GM13976 (cell line): ENCODE measurements around the gene ACTMAP.

ENCODE experiments used
- DNase-seq: peaks from one replicate; pipeline ENCODE4 v3.0.0; 2012; ENCODE audit warnings: low spot score
- CTCF ChIP-seq: IDR thresholded peaks from 2 replicates; pipeline ENCODE4 v1.5.1; 2012; ENCODE audit warnings: borderline replicate concordance, mild to moderate bottlenecking; ENCODE audit not compliant: insufficient read depth; ENCODE audit errors: extremely low read depth, missing control alignments, control extremely low read depth
- in situ Hi-C: fragments of 300-500 bp; cut with MboI; formaldehyde crosslinking; loops from one replicate; pipeline ENCODE4 v1.12.0; 2022; ENCODE audit warnings: low sequenced_read_pairs, mixed read lengths, inconsistent platforms; ENCODE audit not compliant: unreplicated experiment

Gene ACTMAP

GRCh38 chr19:40726279-40726678 is 24.0 kb downstream of the ACTMAP start:
- in situ Hi-C loops, result no loop called here
- DNase-seq, result no peak

DNA sequence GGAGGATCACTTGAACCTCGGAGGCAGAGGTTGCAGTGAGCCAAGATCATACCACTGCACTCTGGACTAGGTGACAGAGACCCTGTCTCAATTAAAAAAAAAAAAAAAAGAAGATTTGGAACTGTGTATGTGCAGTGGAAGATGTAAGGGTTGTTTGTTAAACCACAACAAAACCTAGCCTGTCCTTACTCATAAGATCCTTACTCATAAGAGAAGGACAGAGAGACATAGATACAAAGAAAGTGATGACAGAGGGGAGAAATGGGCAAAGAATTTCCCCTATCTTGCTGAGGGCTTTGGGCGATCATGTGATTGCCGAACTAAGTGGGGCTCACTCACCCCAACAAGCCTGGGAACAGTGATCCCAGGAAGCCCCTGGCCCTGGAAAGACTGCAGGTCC is 25.4 kb downstream of the ACTMAP start:
- no peak for DNase-seq
- no peak for TF ChIP-seq CTCF
- in situ Hi-C loops, result no loop called here

More at GRCh38 chr19:40726279-40726678, 24.0 kb downstream of the ACTMAP start:
- no peak for TF ChIP-seq CTCF

DNA sequence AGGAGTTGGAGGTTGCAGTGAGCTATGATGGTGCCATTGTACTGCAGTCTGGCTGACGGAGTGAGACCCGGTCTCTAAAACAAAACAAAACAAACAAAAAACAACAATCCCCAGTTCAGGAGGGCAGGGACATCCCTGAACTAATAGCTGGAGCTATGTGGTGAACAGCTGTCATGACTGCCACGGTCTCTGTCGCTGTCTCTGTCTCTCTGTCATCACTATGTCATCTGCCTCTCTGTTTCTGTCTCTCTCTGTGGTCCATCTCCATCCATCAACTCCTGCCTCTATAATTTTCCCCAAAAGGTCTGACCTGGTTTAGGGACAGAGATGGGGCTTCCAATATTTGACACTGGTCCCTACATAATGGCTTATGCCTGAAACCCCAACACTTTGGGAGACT is 26.0 kb downstream of the ACTMAP start:
- no peak for DNase-seq
- in situ Hi-C loops, result no loop called here
- no peak for TF ChIP-seq CTCF

- in situ Hi-C loops, result no loop called here
- DNase-seq, result no peak
- no peak for TF ChIP-seq CTCF
These were observed 26.5 kb downstream of the ACTMAP start for GRCh38 chr19:40723661-40724254.

- no peak for TF ChIP-seq CTCF
- in situ Hi-C loops, result no loop called here
These were observed 28.2 kb downstream of the ACTMAP start for GRCh38 chr19:40721936-40722661.

DNA sequence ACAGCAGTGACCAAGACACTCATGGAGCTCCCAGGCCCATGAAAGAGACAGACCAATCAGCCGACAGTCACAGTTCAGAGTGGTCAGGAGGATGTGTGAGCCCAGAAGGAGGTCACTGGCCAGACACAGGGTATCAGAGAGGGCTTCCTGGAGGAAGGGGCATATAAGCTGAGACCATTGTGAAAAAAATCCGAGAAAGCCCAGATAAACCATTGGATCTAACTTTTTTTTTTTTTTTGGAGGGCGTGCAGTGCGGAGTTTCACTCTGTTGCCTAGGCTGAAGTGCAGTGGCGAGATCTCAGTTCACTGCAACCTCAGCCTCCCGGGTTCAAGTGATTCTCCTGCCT is 29.2 kb downstream of the ACTMAP start:
- DNase-seq, result no peak
- no peak for TF ChIP-seq CTCF
- in situ Hi-C loops, result no loop called here

More at GRCh38 chr19:40721936-40722661, 28.2 kb downstream of the ACTMAP start:
- DNase-seq, result no peak

DNA sequence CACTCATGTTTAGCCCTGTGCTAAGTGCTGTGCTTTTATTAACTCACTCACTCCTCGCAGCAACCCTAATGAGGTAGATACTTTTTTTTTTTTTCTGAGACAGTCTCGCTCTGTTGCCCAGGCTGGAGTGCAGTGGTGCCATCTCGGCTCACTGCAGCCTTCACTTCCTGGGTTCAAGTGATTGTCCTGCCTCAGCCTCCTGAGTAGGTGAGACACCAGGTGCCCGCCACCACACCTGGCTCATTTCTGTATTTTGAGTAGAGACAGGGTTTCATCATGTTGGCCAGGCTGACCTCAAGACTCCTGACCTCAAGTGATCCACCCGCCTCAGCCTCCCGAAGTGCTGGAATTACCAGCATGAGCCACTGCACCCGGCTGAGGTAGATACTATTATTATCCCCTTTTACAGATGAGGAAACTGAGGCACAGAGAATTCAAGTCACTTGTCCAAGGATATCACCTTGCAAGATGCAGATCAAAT is 30.8 kb downstream of the ACTMAP start:
- in situ Hi-C loops, result no loop called here
- DNase-seq, result no peak
- no peak for TF ChIP-seq CTCF
